Loucy (cell line): ENCODE data around the gene SON.
A peak's percentile ranks its signal among the peaks of the same experiment; 100 is the strongest.

Source experiments
- H2AFZ ChIP-seq: fragments of 200-600 bp; sonication (generic); 2 replicates; pipeline ENCODE4 v1.6.0; 2016; ENCODE audit warnings: antibody characterized with exemption, mild to moderate bottlenecking, low read length, moderate library complexity
- H3F3A ChIP-seq: fragments of 200-600 bp; 2 replicates; pipeline ENCODE4 v1.6.0; 2016; ENCODE audit warnings: antibody characterized with exemption, low read depth, mild to moderate bottlenecking
- H3K27me3 ChIP-seq: fragments of 200-600 bp; sonication (generic); 2 replicates; pipeline ENCODE4 v1.6.1; 2014; ENCODE audit warnings: low read length, mild to moderate bottlenecking; ENCODE audit not compliant: insufficient read depth, poor library complexity, severe bottlenecking
- H3K36me3 ChIP-seq: fragments of 200-600 bp; sonication (generic); 2 replicates; pipeline ENCODE4 v1.6.1; 2016; ENCODE audit warnings: low read length; ENCODE audit not compliant: insufficient read depth
- H3K4me1 ChIP-seq: fragments of 200-600 bp; sonication (generic); 2 replicates; pipeline ENCODE4 v1.5.1; 2014; ENCODE audit warnings: low read length, mild to moderate bottlenecking; ENCODE audit not compliant: insufficient read depth, poor library complexity, severe bottlenecking
- H3K4me2 ChIP-seq: fragments of 200-600 bp; sonication (generic); 2 replicates; pipeline ENCODE4 v1.6.0; 2014; ENCODE audit warnings: antibody characterized with exemption, low read length, low read depth, mild to moderate bottlenecking; ENCODE audit not compliant: poor library complexity, severe bottlenecking
- H3K4me3 ChIP-seq: fragments of 200-600 bp; sonication (generic); 2 replicates; pipeline ENCODE4 v1.5.1; 2014; ENCODE audit warnings: low read length, mild to moderate bottlenecking, mixed read lengths; ENCODE audit not compliant: poor library complexity, severe bottlenecking
- H3K79me2 ChIP-seq: fragments of 200-600 bp; sonication (generic); 2 replicates; pipeline ENCODE4 v1.6.1; 2014; ENCODE audit warnings: low read length; ENCODE audit not compliant: insufficient read depth
- H3K9ac ChIP-seq: fragments of 200-600 bp; sonication (generic); 2 replicates; pipeline ENCODE4 v1.6.0; 2014; ENCODE audit warnings: mild to moderate bottlenecking, low read depth, low read length, moderate library complexity; ENCODE audit not compliant: poor library complexity, severe bottlenecking
- H3K9me2 ChIP-seq: fragments of 200-600 bp; sonication (generic); replicated peaks from 2 replicates; pipeline ENCODE4 v1.6.1; 2016; ENCODE audit warnings: low read depth, low read length, mixed read lengths
- H3K9me3 ChIP-seq: fragments of 200-600 bp; sonication (generic); 2 replicates; pipeline ENCODE4 v1.6.1; 2014; ENCODE audit warnings: mild to moderate bottlenecking, antibody characterized with exemption, low read length, low read depth; ENCODE audit not compliant: insufficient read depth
- H4K20me1 ChIP-seq: fragments of 200-600 bp; sonication (generic); 2 replicates; pipeline ENCODE4 v1.6.0; 2014; ENCODE audit warnings: antibody characterized with exemption, low read length, mild to moderate bottlenecking; ENCODE audit not compliant: insufficient read depth, poor library complexity, severe bottlenecking
- EZH2phosphoT487 ChIP-seq: fragments of 200-600 bp; IDR thresholded peaks from 2 replicates; pipeline ENCODE4 v1.6.1; 2018; ENCODE audit warnings: antibody characterized with exemption, mild to moderate bottlenecking, moderate library complexity, borderline replicate concordance
- TF ChIP-seq, protein P1 (sequence below): fragments of 200-600 bp; sonication (generic); conservative IDR thresholded peaks from 2 replicates; pipeline ENCODE4 v1.5.1; 2014; ENCODE audit warnings: mild to moderate bottlenecking, antibody characterized with exemption, low read length

Gene SON

DNA sequence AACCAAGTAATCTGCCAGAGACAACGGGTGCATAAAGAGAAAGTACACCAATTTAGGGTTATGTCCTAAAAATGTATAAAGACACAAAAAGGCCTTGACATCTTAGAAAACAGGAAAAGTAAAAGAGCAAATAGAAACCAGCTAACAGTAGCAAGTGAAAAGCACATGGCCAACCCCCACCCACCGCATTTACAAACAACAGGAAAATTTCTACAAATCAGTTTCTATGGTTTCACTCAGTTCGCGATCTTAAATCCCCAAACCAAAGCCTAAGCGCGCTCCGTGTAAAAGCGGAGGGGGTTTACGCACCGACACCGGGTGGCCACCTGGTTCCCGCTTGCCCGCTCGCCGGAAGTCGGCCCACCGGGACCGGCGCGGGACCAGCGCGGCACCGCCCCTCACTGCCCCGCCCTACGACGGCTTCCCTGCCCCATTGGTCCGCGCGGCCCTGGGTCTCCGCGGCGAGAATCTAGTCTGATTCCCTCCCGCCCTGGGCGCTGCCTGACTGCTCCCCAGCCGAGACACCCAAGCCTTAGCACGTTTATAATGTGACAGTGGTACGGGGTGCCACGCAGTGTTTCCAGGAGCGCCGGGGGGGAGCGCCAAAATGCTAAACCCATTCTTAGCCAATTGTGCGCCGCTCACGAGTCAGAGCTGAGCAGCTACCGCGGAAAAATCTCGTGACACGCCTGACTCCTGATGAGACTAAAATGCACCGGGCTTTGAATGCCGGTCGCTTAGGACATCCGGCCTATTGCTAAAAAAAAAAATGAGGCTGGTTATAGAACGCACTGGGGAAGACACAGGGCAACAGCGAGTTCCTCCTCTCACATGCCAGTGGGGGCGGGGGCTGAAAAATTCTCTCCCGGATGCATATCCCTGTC lies 840 bp upstream of the SON start, which contains the start of gene GART:
Gene GART (minus strand): TSS at position 362 of the 884 bp plus-strand sequence. CDS start 2,802 bp downstream, outside the sequence.
- Histone ChIP-seq H3K9me2 (no peaks in the 10 kb centered on the region), H3K4me2 (peak within 1 kb of the TSS; percentile 86), H3F3A (peaks cover 9% of the 10 kb centered on the region), H3K27me3 (no peaks in the 10 kb centered on the region), H3K9me3 (no peaks in the 10 kb centered on the region), H3K4me3 (peak within 1 kb of the TSS; percentile 94), H2AFZ (peak within 1 kb of the TSS; percentile 82), H3K79me2 (peaks cover 84% of the 10 kb centered on the region), H3K36me3 (peaks cover 10% of the 10 kb centered on the region; the same call in 1 of the 2 replicates), H4K20me1 (peaks cover 43% of the 10 kb centered on the region), H3K4me1 (peaks cover 27% of the 10 kb centered on the region), H3K9ac (peak within 1 kb of the TSS; percentile 100)
- TF ChIP-seq, protein P1, sequence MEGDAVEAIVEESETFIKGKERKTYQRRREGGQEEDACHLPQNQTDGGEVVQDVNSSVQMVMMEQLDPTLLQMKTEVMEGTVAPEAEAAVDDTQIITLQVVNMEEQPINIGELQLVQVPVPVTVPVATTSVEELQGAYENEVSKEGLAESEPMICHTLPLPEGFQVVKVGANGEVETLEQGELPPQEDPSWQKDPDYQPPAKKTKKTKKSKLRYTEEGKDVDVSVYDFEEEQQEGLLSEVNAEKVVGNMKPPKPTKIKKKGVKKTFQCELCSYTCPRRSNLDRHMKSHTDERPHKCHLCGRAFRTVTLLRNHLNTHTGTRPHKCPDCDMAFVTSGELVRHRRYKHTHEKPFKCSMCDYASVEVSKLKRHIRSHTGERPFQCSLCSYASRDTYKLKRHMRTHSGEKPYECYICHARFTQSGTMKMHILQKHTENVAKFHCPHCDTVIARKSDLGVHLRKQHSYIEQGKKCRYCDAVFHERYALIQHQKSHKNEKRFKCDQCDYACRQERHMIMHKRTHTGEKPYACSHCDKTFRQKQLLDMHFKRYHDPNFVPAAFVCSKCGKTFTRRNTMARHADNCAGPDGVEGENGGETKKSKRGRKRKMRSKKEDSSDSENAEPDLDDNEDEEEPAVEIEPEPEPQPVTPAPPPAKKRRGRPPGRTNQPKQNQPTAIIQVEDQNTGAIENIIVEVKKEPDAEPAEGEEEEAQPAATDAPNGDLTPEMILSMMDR = no peak
- TF ChIP-seq EZH2phosphoT487 = no peak

DNA sequence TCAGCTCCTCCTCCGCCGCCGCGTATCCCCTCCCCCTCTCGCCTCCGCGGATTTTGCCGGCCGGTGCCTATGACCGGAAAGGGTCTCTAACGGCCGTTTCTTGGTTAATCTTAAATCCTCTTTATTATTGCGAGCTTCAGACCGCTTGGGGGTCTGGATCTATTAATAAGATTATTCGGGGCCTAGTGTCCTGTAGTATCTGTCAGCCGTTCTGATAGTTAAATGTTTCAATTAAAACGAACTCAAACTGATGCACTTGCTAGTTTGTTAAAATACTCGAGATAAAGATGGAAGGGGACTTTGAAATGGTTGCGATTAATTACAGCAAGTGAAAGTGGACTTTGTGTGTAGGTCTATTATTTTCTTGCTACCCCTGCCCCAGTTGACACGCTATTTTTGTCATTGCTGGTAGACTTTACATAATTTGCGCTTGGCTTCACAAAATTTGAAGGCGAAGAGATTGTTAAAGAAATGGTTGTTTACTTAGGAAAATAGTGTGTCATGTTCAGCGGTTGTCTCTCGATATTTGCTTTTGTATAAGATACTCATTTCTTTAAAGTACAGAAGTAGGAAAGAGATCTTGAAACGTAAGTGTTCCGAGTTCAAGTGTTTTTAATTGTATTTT lies 779 bp downstream of the SON start:
- H2AFZ ChIP-seq = peak overlapping the region; percentile 75
- H3K79me2 ChIP-seq = peaks cover 95% of the 10 kb centered on the region
- H3F3A ChIP-seq = peaks cover 9% of the 10 kb centered on the region
- peak overlapping the region; percentile 89 for H3K4me2 ChIP-seq
- H3K27me3 ChIP-seq = no peaks in the 10 kb centered on the region
- peaks cover 15% of the 10 kb centered on the region for H3K36me3 ChIP-seq
- H3K4me3 ChIP-seq = peak overlapping the region; percentile 94
- peaks cover 57% of the 10 kb centered on the region for H4K20me1 ChIP-seq
- H3K4me1 ChIP-seq = peaks cover 39% of the 10 kb centered on the region
- no peaks in the 10 kb centered on the region for H3K9me2 ChIP-seq
- no peaks in the 10 kb centered on the region for H3K9me3 ChIP-seq
- H3K9ac ChIP-seq = peak overlapping the region; percentile 100
- no peak for TF ChIP-seq EZH2phosphoT487
- TF ChIP-seq, protein P1 = no peak

DNA sequence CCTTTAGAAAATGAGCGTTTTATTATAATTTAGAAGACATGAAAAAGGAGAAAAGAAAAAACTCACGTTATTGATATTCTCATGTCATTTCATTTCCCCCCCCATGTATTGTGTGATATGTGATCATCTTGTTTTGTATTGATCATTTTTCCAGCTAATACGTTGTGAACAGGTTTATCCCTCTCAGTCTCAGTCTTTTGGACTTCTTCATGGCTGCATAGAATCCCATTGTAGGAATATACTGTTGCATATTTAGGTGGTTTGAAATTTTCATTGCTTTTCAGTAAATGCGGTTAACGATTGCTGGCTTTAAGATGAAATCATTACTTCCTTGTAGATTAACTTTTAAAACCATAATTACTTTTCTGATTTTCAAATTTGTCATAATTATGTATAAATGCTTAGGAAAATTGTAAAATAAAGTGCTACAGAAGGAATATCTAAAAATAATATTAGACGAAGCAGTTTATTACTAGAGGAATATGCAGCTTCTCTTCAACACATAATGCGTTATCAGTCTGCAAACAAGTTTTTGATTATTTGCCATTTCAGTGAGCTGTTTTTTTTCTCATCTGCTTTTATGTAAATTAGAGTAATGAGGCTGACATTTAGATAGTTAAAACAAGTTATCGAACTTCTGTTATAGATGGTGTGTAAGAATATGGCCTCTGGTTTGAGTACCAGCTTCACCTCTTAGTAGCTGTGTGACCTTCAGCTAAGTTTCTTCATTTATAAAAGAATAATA lies 1.8 kb downstream of the SON start:
- Histone ChIP-seq H4K20me1 (peaks cover 67% of the 10 kb centered on the region), H3F3A (peaks cover 9% of the 10 kb centered on the region), H3K9me3 (no peaks in the 10 kb centered on the region), H2AFZ (no peak overlapping the region), H3K36me3 (peaks cover 25% of the 10 kb centered on the region), H3K27me3 (no peaks in the 10 kb centered on the region), H3K4me3 (peak overlapping the region; percentile 94), H3K9me2 (no peaks in the 10 kb centered on the region), H3K79me2 (peaks cover 97% of the 10 kb centered on the region), H3K4me2 (peak overlapping the region; percentile 89), H3K9ac (peak overlapping the region; percentile 100), H3K4me1 (peaks cover 40% of the 10 kb centered on the region)
- no peak for TF ChIP-seq EZH2phosphoT487
- TF ChIP-seq, protein P1 = no peak
